Breast epithelium (tissue), 3 donors: ENCODE results near the gene KIAA1217.

Source experiments
- POLR2A ChIP-seq: fragments of 450-650 bp; IDR thresholded peaks from one replicate; pipeline ENCODE4 v1.6.1; 2016; ENCODE audit warnings: antibody characterized with exemption, mild to moderate bottlenecking, moderate library complexity
- POLR2AphosphoS5 ChIP-seq, 3 donors: sonication (generic); formaldehyde crosslinking; IDR thresholded peaks; one replicate each; pipeline ENCODE4 v1.6.1; 2017; ENCODE audit warnings: antibody characterized with exemption in 3 of 3
- TF ChIP-seq, protein P1 (sequence below), 3 donors: fragments of 450-650 bp; IDR thresholded peaks; one replicate each; pipeline ENCODE4 v1.5.1; 2016 to 2017; ENCODE audit warnings: antibody characterized with exemption in 3 of 3, mild to moderate bottlenecking in 3 of 3, moderate library complexity in 3 of 3

DNA sequence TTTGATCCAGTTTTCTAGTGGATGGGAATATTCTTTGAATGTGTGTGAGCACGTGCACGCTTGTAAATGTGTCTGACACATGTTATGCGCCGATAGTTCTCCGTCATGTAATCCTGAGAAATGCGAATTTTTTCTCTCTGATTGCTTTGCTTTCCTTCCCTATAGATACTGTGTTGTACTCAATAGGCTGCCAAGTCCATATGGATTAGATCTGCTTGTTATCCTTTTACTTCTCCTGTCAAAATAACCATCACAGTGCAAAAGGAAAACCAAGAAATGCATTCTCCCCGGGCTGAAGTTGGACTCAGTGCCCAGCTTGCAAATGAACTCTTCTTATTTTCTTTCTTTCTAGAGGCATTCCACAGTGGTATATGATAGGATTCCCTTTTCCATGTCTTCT lies 131.9 kb downstream of the KIAA1217 start:
- TF ChIP-seq, protein P1, sequence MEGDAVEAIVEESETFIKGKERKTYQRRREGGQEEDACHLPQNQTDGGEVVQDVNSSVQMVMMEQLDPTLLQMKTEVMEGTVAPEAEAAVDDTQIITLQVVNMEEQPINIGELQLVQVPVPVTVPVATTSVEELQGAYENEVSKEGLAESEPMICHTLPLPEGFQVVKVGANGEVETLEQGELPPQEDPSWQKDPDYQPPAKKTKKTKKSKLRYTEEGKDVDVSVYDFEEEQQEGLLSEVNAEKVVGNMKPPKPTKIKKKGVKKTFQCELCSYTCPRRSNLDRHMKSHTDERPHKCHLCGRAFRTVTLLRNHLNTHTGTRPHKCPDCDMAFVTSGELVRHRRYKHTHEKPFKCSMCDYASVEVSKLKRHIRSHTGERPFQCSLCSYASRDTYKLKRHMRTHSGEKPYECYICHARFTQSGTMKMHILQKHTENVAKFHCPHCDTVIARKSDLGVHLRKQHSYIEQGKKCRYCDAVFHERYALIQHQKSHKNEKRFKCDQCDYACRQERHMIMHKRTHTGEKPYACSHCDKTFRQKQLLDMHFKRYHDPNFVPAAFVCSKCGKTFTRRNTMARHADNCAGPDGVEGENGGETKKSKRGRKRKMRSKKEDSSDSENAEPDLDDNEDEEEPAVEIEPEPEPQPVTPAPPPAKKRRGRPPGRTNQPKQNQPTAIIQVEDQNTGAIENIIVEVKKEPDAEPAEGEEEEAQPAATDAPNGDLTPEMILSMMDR (IDR thresholded peaks at IDR 0.05), result no peak
- TF ChIP-seq POLR2A (no peak), POLR2AphosphoS5 (IDR thresholded peaks at IDR 0.05) (no peak)
